Fibroblast of villous mesenchyme (primary cell): Measurements from ENCODE around the gene LMBRD2. TPM values are rescaled to one million over a fixed set of nuclear protein-coding genes. Genes with fewer than 3 reads are reported as not detected.

Experiments
- DNase-seq: peaks from one replicate; pipeline ENCODE4 v3.0.0-alpha.2; 2010; ENCODE audit warnings: low read depth
- H3K4me3 ChIP-seq: 2 replicates; pipeline ENCODE4 v1.5.1; 2011; ENCODE audit warnings: low read depth, mild to moderate bottlenecking, low read length
- total RNA-seq: library from RNA; depleted of rRNA; stranded (reverse); fragments of >200 nt; gene quantifications from 2 replicates; pipeline ENCODE4 v1.2.3, GENCODE V29; 2012
- TF ChIP-seq, protein P1 (sequence below): IDR thresholded peaks from 2 replicates; pipeline ENCODE4 v1.5.1; 2012; ENCODE audit warnings: low read depth, mild to moderate bottlenecking, low read length; ENCODE audit not compliant: insufficient read depth

LMBRD2 gene
- total RNA-seq, 1 donor: 23.7 TPM

GRCh38 chr5:36180556-36181350, 29.1 kb upstream of the LMBRD2 start:
- no peak for DNase-seq
- H3K4me3 ChIP-seq: no peak overlapping the region
- TF ChIP-seq, protein P1, sequence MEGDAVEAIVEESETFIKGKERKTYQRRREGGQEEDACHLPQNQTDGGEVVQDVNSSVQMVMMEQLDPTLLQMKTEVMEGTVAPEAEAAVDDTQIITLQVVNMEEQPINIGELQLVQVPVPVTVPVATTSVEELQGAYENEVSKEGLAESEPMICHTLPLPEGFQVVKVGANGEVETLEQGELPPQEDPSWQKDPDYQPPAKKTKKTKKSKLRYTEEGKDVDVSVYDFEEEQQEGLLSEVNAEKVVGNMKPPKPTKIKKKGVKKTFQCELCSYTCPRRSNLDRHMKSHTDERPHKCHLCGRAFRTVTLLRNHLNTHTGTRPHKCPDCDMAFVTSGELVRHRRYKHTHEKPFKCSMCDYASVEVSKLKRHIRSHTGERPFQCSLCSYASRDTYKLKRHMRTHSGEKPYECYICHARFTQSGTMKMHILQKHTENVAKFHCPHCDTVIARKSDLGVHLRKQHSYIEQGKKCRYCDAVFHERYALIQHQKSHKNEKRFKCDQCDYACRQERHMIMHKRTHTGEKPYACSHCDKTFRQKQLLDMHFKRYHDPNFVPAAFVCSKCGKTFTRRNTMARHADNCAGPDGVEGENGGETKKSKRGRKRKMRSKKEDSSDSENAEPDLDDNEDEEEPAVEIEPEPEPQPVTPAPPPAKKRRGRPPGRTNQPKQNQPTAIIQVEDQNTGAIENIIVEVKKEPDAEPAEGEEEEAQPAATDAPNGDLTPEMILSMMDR: no peak

GRCh38 chr5:36179950-36180349, 28.3 kb upstream of the LMBRD2 start:
- no peak for DNase-seq

GRCh38 chr5:36178524-36178890, 26.8 kb upstream of the LMBRD2 start:
- DNase-seq: no peak
- TF ChIP-seq, protein P1: no peak
- H3K4me3 ChIP-seq: no peak overlapping the region

More at GRCh38 chr5:36179950-36180349, 28.3 kb upstream of the LMBRD2 start:
- TF ChIP-seq, protein P1: no peak
- no peak overlapping the region for H3K4me3 ChIP-seq

DNA sequence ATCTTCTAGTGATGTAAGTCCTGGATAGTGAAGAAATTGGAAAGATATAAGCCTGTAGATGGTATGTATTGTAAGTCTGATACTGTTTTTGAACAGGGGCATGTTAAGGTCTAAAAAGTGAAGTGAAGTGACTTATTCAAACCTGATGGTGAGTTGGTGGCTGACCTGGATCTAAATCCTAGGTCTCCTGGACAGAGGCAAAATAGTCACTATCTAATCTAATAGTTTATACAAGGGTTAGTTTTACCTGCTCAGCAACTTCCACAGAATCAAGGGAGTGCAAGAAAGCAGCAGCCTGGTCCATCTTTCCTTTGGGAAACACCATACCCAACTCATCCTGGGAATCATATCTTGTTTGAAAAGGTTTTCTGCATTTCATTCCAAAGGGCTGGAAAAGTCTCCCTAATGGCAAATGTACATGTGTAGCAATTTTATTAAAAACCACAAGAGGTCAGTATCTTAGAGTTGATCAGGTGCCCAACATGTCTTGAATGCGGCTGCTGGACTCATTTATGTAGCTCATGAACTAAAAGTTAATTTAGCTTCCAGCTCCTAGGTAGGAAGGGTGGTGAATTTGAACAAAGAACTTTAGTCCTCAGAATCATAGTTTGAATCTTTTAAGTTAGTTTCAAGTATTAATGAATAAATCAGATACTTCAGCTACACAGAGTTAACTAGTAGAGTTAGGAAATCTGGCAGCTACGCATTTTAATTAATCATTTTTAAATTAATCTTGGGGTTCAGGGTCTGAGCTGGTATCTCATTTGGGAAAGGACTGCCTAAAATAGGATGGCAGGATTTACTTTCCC, 26.2 kb upstream of the LMBRD2 start:
- DNase-seq: peak; percentile 63
- TF ChIP-seq, protein P1: peak; percentile 60
- no peak overlapping the region for H3K4me3 ChIP-seq

GRCh38 chr5:36177154-36177553, 25.5 kb upstream of the LMBRD2 start:
- TF ChIP-seq, protein P1: no peak

DNA sequence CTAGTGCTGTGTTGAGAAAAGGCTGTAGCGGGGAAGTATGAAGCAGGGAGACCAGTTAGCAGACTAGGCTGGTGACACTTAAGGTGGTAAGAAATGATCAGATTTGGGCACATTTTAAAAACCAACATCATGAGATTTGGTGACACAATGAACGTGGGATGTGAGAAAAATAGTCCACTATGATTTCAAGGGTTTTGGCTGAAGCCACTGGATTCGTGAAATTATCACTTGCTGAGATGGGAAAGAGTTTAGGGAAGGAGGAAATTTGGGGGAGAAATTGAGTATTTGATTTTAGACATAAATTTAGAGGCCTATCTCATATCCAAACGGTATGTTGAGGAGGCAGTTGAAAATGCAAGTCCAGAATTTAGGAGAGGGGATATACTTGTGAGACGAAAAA, 23.4 kb upstream of the LMBRD2 start:
- no peak for DNase-seq
- no peak overlapping the region for H3K4me3 ChIP-seq
- TF ChIP-seq, protein P1: no peak

More at GRCh38 chr5:36177154-36177553, 25.5 kb upstream of the LMBRD2 start:
- DNase-seq: no peak
- H3K4me3 ChIP-seq: no peak overlapping the region
